Upper lobe of right lung (tissue), 1 donor: Measurements from ENCODE around the gene SP9. TPM values are rescaled to one million over a fixed set of nuclear protein-coding genes. Genes with fewer than 3 reads are reported as not detected.

ENCODE experiments used
- total RNA-seq: library from RNA; stranded (reverse); fragmentation: NEBNext Ultra II Directional; extraction: Animal tissue kit (Norgen Biotek cat#: 25700); gene quantifications from one replicate; pipeline ENCODE4 v1.2.1, GENCODE V29; 2021
- donor health status: DM: no; HTN: yes; CAD: no; lungs with severe emphysema.

Gene SP9
- total RNA-seq, 1 donor from 2014 or later: not detected

Other genes with a start within 250 kb of the SP9 start
- gene OLA1, start 86.4 kb upstream of the SP9 start, total RNA-seq: 50.2 TPM
- 20.0 TPM for gene SCRN3, start 60.8 kb downstream of the SP9 start, total RNA-seq
- gene GPR155, start 152.1 kb downstream of the SP9 start, total RNA-seq: 6.3 TPM